Measurements from ENCODE around the gene KIAA1549. TPM values are rescaled to one million over a fixed set of nuclear protein-coding genes. Genes with fewer than 3 reads are reported as not detected.

KIAA1549 gene
- total and polyA plus RNA-seq, 12 donors: 0.49 to 2.1 (median 1.6) TPM

DNA sequence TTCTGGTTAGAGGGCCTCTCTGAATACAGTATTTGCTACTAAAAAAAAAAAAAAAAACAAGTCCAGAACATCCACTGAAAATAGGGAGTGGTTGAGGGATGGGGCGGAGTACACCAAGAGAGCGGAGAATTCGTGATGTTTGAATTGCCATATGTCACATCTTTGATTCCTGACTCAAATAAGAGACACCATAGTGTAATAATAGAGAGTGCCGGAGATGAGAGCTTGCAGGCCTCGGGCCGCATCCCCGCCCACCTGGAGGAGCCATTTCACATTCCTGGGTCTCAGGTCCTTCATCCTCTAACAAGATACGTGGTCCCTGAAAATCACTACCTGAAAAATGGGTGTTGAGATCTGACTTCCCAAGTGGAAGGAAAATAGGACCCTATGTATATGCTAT is 46.8 kb downstream of the KIAA1549 start:
- Histone ChIP-seq H3K27ac (peak overlapping the region in 4 of 10 donors; percentile 34 to 69 (median 48)), H3K4me3 (no peak overlapping the region), H3K4me1 (peaks cover 0 to 20% (median 9%) of the 10 kb centered on the region in 9 donors), H3K36me3 (no peaks in the 10 kb centered on the region), H3K27me3 (no peaks in the 10 kb centered on the region), H3K9me3 (no peaks in the 10 kb centered on the region)
- TF ChIP-seq, protein P1, sequence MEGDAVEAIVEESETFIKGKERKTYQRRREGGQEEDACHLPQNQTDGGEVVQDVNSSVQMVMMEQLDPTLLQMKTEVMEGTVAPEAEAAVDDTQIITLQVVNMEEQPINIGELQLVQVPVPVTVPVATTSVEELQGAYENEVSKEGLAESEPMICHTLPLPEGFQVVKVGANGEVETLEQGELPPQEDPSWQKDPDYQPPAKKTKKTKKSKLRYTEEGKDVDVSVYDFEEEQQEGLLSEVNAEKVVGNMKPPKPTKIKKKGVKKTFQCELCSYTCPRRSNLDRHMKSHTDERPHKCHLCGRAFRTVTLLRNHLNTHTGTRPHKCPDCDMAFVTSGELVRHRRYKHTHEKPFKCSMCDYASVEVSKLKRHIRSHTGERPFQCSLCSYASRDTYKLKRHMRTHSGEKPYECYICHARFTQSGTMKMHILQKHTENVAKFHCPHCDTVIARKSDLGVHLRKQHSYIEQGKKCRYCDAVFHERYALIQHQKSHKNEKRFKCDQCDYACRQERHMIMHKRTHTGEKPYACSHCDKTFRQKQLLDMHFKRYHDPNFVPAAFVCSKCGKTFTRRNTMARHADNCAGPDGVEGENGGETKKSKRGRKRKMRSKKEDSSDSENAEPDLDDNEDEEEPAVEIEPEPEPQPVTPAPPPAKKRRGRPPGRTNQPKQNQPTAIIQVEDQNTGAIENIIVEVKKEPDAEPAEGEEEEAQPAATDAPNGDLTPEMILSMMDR (IDR thresholded peaks at IDR 0.05): no peak
- DNase-seq: no peak
- 90 to 92% methylated on average over 8 of the region's 8 CpGs for WGBS, 2 donors
- peak in 1 of 8 donors; percentile 27 for ATAC-seq
- intact Hi-C loops (cut with DNase I): no loop called here

DNA sequence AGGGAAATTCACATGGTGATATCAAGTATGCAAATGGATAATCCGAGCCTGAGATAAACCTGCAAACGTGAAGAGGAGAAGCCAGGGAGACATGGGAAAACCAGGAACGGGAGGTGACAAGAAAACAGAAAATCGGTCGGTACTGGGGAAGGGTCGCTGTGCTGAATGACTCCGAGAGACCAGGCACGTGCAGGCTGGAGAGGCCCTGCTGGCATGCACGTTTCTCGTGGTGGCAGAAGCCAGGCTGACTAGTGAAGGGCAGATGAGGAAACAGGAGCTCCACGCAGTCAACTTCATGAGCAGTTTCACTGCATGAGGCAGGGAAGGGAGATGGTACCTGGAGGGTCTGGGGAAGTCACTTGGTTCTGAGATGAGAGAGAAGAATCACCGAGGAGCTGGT is 48.3 kb downstream of the KIAA1549 start:
- WGBS, 2 donors: 89 to 90% methylated on average over 12 of the region's 12 CpGs
- Histone ChIP-seq H3K27me3 (no peaks in the 10 kb centered on the region), H3K9me3 (no peaks in the 10 kb centered on the region), H3K4me1 (peaks cover 0 to 20% (median 9%) of the 10 kb centered on the region in 9 donors), H3K27ac (no peak overlapping the region), H3K4me3 (no peak overlapping the region), H3K36me3 (no peaks in the 10 kb centered on the region)
- intact Hi-C loops (cut with DNase I): no loop called here
- no peak for ATAC-seq
- TF ChIP-seq, protein P1 (IDR thresholded peaks at IDR 0.05): no peak
- no peak for DNase-seq

DNA sequence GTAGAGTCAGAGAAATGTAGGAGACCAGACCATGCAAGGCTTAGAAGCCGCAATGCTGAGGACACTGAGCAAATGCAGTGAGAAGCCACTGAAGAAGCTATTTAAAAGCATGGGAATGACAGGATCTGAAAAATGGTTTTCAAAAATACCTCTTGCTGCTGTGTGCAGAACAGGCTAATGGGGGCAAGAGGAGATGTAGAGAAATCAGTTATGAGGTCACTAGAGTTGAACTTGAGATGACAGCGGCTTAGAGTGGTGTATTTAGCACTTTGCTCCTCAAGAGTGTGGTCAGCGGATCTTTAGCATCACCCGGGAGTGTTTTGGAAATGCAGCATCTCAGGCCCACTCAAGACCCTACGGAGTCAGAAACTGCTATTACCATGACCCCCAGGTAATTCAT is 48.8 kb downstream of the KIAA1549 start:
- intact Hi-C loops (cut with DNase I): no loop called here
- Histone ChIP-seq H3K27me3 (no peaks in the 10 kb centered on the region), H3K9me3 (no peaks in the 10 kb centered on the region), H3K4me3 (no peak overlapping the region), H3K27ac (no peak overlapping the region), H3K36me3 (no peaks in the 10 kb centered on the region), H3K4me1 (peaks cover 0 to 20% (median 9%) of the 10 kb centered on the region in 9 donors)
- ATAC-seq (no peak), DNase-seq (no peak)
- TF ChIP-seq, protein P1 (IDR thresholded peaks at IDR 0.05): no peak
- 94 to 96% methylated on average over 5 of the region's 5 CpGs for WGBS, 2 donors

DNA sequence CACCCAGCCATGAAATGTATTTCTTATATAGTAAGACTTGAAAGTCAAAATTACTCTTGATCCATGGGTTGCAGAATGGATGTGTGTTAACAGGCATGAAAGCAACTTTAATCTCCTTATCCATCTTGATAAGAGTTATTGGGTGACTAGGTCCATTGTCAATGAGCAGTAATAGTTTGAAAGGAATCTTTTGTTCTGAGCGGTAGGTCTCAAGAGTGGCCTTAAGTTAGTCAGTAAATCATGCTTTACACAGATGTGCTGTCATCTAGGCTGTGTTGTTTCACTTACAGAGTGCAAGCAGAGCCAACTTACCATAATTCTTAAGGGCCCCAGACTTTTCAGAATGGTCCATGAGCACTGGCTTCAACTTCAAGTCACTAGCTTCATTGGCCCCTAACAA is 51.2 kb downstream of the KIAA1549 start:
- no peak for ATAC-seq
- Histone ChIP-seq H3K4me3 (no peak overlapping the region), H3K27ac (no peak overlapping the region), H3K27me3 (no peaks in the 10 kb centered on the region), H3K36me3 (no peaks in the 10 kb centered on the region), H3K9me3 (no peaks in the 10 kb centered on the region), H3K4me1 (peaks cover 0 to 9% (median 6%) of the 10 kb centered on the region in 9 donors)
- DNase-seq: no peak
- intact Hi-C loops (cut with DNase I): no loop called here
- TF ChIP-seq, protein P1 (IDR thresholded peaks at IDR 0.05): no peak
- WGBS, 2 donors: 40 to 98% methylated on average over 1 of the region's 1 CpG
